ENCODE data around the gene SCNN1G.

- no peak for TF ChIP-seq CTCF (IDR thresholded peaks at IDR 0.05)
- TF ChIP-seq POLR2A (IDR thresholded peaks at IDR 0.05) = no peak
- TF ChIP-seq EP300 (IDR thresholded peaks at IDR 0.05) = no peak
Observed at GRCh38 chr16:23175651-23176050, 6.9 kb upstream of the SCNN1G start.

Data from gastroesophageal sphincter (tissue), 3 donors.